ENCODE results near the gene SERPINA4. TPM values are rescaled to one million over a fixed set of nuclear protein-coding genes. Genes with fewer than 3 reads are reported as not detected.

The SERPINA4 gene
- total and polyA plus RNA-seq, 2 of the 13 experiments (the other 11 are each of a cell fraction or from before 2014, with no cell fraction given) = 39.1 to 57.8 TPM

DNA sequence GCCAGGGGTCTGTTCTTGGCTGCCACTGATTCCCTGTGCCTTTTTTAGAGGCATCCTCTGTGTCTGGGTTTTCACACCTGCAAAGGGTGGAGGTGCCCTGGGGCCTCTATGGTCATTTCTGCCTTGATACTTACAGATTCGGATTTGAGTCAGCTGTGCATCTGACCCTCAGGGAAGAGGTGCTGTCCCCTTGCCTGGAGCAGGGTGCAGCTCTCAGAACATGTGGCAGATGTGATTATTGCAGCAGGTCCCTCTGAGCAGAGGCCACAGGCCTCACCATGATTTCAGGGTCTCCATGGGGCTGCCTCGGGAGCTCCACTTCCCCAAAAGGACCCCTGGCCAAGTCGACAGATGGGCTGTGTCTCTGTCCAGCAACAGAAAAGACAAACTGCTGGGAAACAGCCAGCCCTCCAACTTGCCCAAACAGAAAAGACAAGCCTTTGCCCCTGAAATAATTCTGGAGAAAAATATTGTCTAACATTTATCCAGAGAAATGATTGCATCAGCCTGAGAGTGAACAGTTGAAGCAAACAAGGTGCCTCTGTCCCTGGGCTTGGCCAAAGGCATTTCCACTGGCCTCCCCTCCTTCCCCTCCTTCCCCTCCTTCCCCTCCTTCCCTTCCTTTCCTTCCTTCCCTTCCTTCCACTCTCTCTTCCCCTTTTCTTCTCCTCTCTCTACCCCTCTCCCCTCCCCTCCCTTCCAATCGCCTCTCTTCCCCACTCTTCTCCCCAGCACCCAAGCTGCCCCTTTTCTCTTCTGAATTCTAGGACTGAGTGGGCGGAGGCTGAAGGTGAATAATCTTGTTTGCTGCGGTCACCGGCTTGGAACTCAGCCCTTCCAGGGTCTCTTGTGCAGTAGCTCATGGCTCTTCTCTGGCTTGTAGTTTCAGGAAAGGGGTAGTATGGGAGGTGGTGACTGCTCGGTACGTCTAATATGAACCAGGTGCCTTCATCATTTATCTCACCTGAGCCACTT, 51.6 kb downstream of the SERPINA4 start (continued):
- TF ChIP-seq ZNF687 (CRISPR knock-in tag; IDR thresholded peaks at IDR 0.05) = peak; percentile 76
- TF ChIP-seq ZUFSP (CRISPR knock-in tag; IDR thresholded peaks at IDR 0.05; ENCODE audit: borderline replicate concordance) = no peak
- TF ChIP-seq ZBTB42 (CRISPR knock-in tag; IDR thresholded peaks at IDR 0.05) = no peak
- TF ChIP-seq ZMYM3 (CRISPR knock-in tag; IDR thresholded peaks at IDR 0.05) = 0 out of 2 replicates have a peak, but pooled peaks have one; percentile 9
- no peak; the same call in 1 of the 2 replicates for TF ChIP-seq ZNF777 (CRISPR knock-in tag; IDR thresholded peaks at IDR 0.05)
- no peak for TF ChIP-seq GPN1 (CRISPR knock-in tag; IDR thresholded peaks at IDR 0.05; ENCODE audit: borderline replicate concordance)
- no peak for TF ChIP-seq NR2F1 (CRISPR knock-in tag; IDR thresholded peaks at IDR 0.05)
- no peak; the same call in 1 of the 2 replicates for TF ChIP-seq MED1 (CRISPR knock-in tag; IDR thresholded peaks at IDR 0.05)
- 0 out of 2 replicates have a peak, but pooled peaks have one; percentile 54 for TF ChIP-seq KAT7 (CRISPR knock-in tag; IDR thresholded peaks at IDR 0.05; ENCODE audit: borderline replicate concordance)
- peak; percentile 88 for TF ChIP-seq AGO2 (optimal IDR thresholded peaks at IDR 0.05; ENCODE audit: low read depth, low read length)
- TF ChIP-seq THAP11 (CRISPR knock-in tag; IDR thresholded peaks at IDR 0.05) = peak; percentile 9; the same call in 1 of the 2 replicates
- no peak for TF ChIP-seq LBX2 (CRISPR knock-in tag; IDR thresholded peaks at IDR 0.05; ENCODE audit: borderline replicate concordance)
- TF ChIP-seq CCDC6 (CRISPR knock-in tag; IDR thresholded peaks at IDR 0.05) = no peak
- TF ChIP-seq GABPB1 (CRISPR knock-in tag; IDR thresholded peaks at IDR 0.05) = 0 out of 2 replicates have a peak, but pooled peaks have one; percentile 26
- TF ChIP-seq, protein P1, sequence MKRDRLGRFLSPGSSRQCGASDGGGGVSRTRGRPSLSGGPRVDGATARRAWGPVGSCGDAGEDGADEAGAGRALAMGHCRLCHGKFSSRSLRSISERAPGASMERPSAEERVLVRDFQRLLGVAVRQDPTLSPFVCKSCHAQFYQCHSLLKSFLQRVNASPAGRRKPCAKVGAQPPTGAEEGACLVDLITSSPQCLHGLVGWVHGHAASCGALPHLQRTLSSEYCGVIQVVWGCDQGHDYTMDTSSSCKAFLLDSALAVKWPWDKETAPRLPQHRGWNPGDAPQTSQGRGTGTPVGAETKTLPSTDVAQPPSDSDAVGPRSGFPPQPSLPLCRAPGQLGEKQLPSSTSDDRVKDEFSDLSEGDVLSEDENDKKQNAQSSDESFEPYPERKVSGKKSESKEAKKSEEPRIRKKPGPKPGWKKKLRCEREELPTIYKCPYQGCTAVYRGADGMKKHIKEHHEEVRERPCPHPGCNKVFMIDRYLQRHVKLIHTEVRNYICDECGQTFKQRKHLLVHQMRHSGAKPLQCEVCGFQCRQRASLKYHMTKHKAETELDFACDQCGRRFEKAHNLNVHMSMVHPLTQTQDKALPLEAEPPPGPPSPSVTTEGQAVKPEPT (CRISPR knock-in tag; IDR thresholded peaks at IDR 0.05; ENCODE audit: low read depth) = 0 out of 2 replicates have a peak, but pooled peaks have one; percentile 12

Data from HepG2 (cell line).